ENCODE results near the gene ANKMY1.

- TF ChIP-seq CTCF (IDR thresholded peaks at IDR 0.05) = no peak
- no peak for TF ChIP-seq POLR2A (IDR thresholded peaks at IDR 0.05)
These were observed 35.4 kb upstream of the ANKMY1 start for GRCh38 chr2:240593026-240593702.
